GM12875 (cell line): ENCODE results near the gene TIGIT.

ENCODE experiments used
- H3K4me3 ChIP-seq: one replicate; pipeline ENCODE4 v1.5.1; 2011; ENCODE audit warnings: low read depth, low read length, control low read depth
- TF ChIP-seq, protein P1 (sequence below): IDR thresholded peaks from 2 replicates; pipeline ENCODE4 v1.5.1; 2011; ENCODE audit warnings: low read depth, mild to moderate bottlenecking, control low read depth, inconsistent platforms, low read length, moderate library complexity, borderline replicate concordance; ENCODE audit not compliant: insufficient read depth

TIGIT gene

GRCh38 chr3:114310695-114311094 lies 16.9 kb downstream of the TIGIT start:
- no peak overlapping the region for H3K4me3 ChIP-seq
- TF ChIP-seq, protein P1, sequence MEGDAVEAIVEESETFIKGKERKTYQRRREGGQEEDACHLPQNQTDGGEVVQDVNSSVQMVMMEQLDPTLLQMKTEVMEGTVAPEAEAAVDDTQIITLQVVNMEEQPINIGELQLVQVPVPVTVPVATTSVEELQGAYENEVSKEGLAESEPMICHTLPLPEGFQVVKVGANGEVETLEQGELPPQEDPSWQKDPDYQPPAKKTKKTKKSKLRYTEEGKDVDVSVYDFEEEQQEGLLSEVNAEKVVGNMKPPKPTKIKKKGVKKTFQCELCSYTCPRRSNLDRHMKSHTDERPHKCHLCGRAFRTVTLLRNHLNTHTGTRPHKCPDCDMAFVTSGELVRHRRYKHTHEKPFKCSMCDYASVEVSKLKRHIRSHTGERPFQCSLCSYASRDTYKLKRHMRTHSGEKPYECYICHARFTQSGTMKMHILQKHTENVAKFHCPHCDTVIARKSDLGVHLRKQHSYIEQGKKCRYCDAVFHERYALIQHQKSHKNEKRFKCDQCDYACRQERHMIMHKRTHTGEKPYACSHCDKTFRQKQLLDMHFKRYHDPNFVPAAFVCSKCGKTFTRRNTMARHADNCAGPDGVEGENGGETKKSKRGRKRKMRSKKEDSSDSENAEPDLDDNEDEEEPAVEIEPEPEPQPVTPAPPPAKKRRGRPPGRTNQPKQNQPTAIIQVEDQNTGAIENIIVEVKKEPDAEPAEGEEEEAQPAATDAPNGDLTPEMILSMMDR, result no peak

DNA sequence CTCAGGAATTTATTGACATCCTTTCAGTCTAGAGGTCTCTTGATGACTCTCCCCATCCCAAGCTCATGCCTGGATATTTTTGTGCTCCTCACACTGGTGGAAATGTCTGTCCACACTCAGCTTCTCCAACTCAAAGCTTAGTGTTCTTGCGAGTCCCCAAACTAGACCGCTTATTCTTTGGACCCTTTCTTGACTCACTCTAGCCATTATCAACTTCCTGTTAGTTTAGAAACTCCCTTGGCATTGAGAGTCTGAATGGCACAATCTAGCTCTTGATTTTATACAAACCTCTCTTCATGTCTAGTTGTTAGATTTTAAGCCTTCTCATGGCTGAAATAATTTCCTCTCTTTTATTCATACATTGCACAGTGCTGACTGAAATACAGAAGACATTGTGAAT lies 19.6 kb downstream of the TIGIT start:
- no peak overlapping the region for H3K4me3 ChIP-seq
- TF ChIP-seq, protein P1, result no peak

- no peak overlapping the region for H3K4me3 ChIP-seq
- TF ChIP-seq, protein P1, result no peak
Observed at GRCh38 chr3:114314282-114314681, 20.5 kb downstream of the TIGIT start.

GRCh38 chr3:114318295-114318694 lies 24.5 kb downstream of the TIGIT start:
- H3K4me3 ChIP-seq, result no peak overlapping the region
- TF ChIP-seq, protein P1, result no peak

GRCh38 chr3:114319453-114319852 lies 25.6 kb downstream of the TIGIT start:
- H3K4me3 ChIP-seq, result no peak overlapping the region
- TF ChIP-seq, protein P1, result no peak

GRCh38 chr3:114320246-114320645 lies 26.4 kb downstream of the TIGIT start:
- no peak overlapping the region for H3K4me3 ChIP-seq
- TF ChIP-seq, protein P1, result no peak

- TF ChIP-seq, protein P1, result no peak
- no peak overlapping the region for H3K4me3 ChIP-seq
Observed at GRCh38 chr3:114323546-114324254, 29.9 kb downstream of the TIGIT start.
